Measurements from ENCODE around the gene LGALS14.

- no peak for TF ChIP-seq ARNTL (CRISPR knock-in tag; IDR thresholded peaks at IDR 0.05; ENCODE audit: borderline replicate concordance, low read depth)
- TF ChIP-seq ZNF70 (CRISPR knock-in tag; IDR thresholded peaks at IDR 0.05): no peak
- TF ChIP-seq, protein P1, sequence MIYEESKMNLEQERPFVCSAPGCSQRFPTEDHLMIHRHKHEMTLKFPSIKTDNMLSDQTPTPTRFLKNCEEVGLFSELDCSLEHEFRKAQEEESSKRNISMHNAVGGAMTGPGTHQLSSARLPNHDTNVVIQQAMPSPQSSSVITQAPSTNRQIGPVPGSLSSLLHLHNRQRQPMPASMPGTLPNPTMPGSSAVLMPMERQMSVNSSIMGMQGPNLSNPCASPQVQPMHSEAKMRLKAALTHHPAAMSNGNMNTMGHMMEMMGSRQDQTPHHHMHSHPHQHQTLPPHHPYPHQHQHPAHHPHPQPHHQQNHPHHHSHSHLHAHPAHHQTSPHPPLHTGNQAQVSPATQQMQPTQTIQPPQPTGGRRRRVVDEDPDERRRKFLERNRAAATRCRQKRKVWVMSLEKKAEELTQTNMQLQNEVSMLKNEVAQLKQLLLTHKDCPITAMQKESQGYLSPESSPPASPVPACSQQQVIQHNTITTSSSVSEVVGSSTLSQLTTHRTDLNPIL (CRISPR knock-in tag; IDR thresholded peaks at IDR 0.05; ENCODE audit: low read depth): no peak
Observed at GRCh38 chr19:39676004-39676403, 28.3 kb upstream of the LGALS14 start.
